Neural progenitor cell (in vitro differentiated cells): ENCODE results near the gene TMEM234.

Experiments
- EZH2 ChIP-seq: fragments of 200-600 bp; sonication (generic); IDR thresholded peaks from 2 replicates; pipeline ENCODE4 v1.6.1; 2017; ENCODE audit warnings: antibody characterized with exemption, mild to moderate bottlenecking, moderate library complexity
- TF ChIP-seq, protein P1 (sequence below): fragments of 200-600 bp; sonication (generic); IDR thresholded peaks from 2 replicates; pipeline ENCODE4 v1.5.1; 2017; ENCODE audit warnings: antibody characterized with exemption, mild to moderate bottlenecking

DNA sequence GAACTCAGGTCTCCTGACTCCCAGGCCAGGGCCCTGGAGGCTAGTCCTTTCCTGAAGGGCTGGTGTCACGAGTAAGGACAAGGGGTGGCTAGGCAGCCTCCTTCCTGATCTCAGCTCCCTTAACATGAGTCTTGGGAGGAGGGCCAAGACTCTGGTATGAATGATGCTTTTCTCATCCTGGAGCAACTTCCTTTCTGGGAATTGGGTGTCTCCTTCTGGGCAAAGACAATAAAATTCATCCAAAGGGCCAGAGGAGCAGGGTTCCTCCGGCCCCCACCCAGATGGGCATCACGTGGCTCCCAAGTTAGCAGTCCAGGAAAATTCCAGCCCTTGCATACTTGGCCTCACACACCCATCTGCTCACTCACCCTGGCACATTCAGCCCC lies 24.7 kb upstream of the TMEM234 start, which contains the start of gene FAM167B:
- TF ChIP-seq, protein P1, sequence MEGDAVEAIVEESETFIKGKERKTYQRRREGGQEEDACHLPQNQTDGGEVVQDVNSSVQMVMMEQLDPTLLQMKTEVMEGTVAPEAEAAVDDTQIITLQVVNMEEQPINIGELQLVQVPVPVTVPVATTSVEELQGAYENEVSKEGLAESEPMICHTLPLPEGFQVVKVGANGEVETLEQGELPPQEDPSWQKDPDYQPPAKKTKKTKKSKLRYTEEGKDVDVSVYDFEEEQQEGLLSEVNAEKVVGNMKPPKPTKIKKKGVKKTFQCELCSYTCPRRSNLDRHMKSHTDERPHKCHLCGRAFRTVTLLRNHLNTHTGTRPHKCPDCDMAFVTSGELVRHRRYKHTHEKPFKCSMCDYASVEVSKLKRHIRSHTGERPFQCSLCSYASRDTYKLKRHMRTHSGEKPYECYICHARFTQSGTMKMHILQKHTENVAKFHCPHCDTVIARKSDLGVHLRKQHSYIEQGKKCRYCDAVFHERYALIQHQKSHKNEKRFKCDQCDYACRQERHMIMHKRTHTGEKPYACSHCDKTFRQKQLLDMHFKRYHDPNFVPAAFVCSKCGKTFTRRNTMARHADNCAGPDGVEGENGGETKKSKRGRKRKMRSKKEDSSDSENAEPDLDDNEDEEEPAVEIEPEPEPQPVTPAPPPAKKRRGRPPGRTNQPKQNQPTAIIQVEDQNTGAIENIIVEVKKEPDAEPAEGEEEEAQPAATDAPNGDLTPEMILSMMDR = no peak
- no peak for TF ChIP-seq EZH2
